Measurements from ENCODE around the gene TMIGD1.

Gene TMIGD1

DNA sequence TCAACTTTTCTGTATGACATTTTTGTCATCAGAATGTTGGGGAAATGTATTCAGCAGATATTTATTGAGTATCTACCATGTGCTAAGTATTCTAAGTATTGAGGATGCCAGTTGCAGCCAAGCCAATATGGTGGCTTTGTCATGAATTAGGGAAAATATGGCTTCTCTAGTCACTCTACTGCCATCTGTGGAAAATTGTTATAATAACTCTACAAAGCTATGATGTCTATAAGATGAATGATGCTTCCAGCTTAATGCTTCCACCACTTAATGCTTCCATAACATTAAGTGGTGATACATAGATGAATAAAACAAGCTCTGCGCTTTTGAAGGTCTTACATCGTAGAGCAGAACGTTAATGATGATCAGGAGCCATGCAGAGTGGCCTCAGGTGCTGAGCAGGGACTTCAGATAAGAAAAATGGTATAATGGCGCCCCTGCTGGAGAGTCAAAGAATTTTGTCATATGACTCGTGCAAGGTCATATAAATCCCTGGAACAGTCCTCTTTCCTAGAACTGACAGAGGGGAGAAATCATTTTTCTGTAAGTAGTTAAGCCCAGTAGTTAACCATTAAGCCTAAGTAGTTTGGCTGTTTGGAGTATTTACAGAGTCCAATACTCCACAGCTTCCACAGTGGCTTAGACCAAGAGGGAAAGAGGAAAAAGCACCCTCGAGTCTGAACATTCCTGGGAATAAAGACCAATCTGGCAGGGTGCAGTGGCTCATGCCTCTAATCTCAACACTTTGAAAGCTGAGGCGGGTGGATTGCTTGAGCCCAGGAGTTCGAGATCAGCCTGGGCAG is 2.7 kb upstream of the TMIGD1 start:
- TF ChIP-seq, protein P1, sequence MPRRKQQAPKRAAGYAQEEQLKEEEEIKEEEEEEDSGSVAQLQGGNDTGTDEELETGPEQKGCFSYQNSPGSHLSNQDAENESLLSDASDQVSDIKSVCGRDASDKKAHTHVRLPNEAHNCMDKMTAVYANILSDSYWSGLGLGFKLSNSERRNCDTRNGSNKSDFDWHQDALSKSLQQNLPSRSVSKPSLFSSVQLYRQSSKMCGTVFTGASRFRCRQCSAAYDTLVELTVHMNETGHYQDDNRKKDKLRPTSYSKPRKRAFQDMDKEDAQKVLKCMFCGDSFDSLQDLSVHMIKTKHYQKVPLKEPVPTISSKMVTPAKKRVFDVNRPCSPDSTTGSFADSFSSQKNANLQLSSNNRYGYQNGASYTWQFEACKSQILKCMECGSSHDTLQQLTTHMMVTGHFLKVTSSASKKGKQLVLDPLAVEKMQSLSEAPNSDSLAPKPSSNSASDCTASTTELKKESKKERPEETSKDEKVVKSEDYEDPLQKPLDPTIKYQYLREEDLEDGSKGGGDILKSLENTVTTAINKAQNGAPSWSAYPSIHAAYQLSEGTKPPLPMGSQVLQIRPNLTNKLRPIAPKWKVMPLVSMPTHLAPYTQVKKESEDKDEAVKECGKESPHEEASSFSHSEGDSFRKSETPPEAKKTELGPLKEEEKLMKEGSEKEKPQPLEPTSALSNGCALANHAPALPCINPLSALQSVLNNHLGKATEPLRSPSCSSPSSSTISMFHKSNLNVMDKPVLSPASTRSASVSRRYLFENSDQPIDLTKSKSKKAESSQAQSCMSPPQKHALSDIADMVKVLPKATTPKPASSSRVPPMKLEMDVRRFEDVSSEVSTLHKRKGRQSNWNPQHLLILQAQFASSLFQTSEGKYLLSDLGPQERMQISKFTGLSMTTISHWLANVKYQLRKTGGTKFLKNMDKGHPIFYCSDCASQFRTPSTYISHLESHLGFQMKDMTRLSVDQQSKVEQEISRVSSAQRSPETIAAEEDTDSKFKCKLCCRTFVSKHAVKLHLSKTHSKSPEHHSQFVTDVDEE (CRISPR knock-in tag; IDR thresholded peaks at IDR 0.05): no peak
- TF ChIP-seq ZNF8 (CRISPR knock-in tag; IDR thresholded peaks at IDR 0.05) (no peak), GLIS3 (CRISPR knock-in tag; IDR thresholded peaks at IDR 0.05) (no peak), TOX (CRISPR knock-in tag; IDR thresholded peaks at IDR 0.05; ENCODE audit: borderline replicate concordance) (0 out of 2 replicates have a peak, but pooled peaks have one; percentile 11)
- TF ChIP-seq, protein P2, sequence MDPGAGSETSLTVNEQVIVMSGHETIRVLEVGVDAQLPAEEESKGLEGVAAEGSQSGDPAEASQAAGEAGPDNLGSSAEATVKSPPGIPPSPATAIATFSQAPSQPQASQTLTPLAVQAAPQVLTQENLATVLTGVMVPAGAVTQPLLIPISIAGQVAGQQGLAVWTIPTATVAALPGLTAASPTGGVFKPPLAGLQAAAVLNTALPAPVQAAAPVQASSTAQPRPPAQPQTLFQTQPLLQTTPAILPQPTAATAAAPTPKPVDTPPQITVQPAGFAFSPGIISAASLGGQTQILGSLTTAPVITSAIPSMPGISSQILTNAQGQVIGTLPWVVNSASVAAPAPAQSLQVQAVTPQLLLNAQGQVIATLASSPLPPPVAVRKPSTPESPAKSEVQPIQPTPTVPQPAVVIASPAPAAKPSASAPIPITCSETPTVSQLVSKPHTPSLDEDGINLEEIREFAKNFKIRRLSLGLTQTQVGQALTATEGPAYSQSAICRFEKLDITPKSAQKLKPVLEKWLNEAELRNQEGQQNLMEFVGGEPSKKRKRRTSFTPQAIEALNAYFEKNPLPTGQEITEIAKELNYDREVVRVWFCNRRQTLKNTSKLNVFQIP (CRISPR knock-in tag; IDR thresholded peaks at IDR 0.05; ENCODE audit: borderline replicate concordance, low read depth): no peak
- TF ChIP-seq, protein P3, sequence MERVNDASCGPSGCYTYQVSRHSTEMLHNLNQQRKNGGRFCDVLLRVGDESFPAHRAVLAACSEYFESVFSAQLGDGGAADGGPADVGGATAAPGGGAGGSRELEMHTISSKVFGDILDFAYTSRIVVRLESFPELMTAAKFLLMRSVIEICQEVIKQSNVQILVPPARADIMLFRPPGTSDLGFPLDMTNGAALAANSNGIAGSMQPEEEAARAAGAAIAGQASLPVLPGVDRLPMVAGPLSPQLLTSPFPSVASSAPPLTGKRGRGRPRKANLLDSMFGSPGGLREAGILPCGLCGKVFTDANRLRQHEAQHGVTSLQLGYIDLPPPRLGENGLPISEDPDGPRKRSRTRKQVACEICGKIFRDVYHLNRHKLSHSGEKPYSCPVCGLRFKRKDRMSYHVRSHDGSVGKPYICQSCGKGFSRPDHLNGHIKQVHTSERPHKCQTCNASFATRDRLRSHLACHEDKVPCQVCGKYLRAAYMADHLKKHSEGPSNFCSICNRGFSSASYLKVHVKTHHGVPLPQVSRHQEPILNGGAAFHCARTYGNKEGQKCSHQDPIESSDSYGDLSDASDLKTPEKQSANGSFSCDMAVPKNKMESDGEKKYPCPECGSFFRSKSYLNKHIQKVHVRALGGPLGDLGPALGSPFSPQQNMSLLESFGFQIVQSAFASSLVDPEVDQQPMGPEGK (CRISPR knock-in tag; IDR thresholded peaks at IDR 0.05; ENCODE audit: borderline replicate concordance): no peak
- ATAC-seq: peak; percentile 60

DNA sequence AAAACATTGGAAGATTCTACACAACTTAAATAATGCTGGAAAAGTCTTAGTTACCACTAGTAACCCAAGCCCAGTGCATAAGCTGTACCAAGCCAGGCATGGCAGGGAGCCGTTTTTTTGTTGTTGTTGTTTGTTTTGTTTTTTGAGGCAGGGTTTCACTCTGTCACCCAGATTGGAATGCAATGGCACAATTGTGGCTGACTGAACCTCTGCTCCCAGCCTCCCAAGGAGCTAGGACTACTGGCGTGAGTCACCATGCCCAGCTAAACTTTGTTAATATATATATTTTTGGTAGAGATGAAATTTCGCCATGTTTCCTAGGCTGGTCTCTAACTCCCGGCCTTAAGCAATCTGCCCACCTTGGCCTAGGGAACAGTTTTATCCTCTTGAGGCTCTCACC is 564 bp upstream of the TMIGD1 start:
- TF ChIP-seq ZFP3 (CRISPR knock-in tag; IDR thresholded peaks at IDR 0.05) (no peak), ISL1 (CRISPR knock-in tag; IDR thresholded peaks at IDR 0.05) (no peak), PPARA (CRISPR knock-in tag; IDR thresholded peaks at IDR 0.05; ENCODE audit: borderline replicate concordance) (no peak), ZNF8 (CRISPR knock-in tag; IDR thresholded peaks at IDR 0.05) (no peak), ZNF565 (CRISPR knock-in tag; conservative IDR thresholded peaks at IDR 0.05; ENCODE audit: low read depth) (no peak), BACH2 (CRISPR knock-in tag; IDR thresholded peaks at IDR 0.05; ENCODE audit: borderline replicate concordance) (no peak), SNAI2 (CRISPR knock-in tag; IDR thresholded peaks at IDR 0.05) (no peak), TOX (CRISPR knock-in tag; IDR thresholded peaks at IDR 0.05; ENCODE audit: borderline replicate concordance) (no peak), ZNF70 (CRISPR knock-in tag; IDR thresholded peaks at IDR 0.05) (no peak), TCF4 (CRISPR knock-in tag; IDR thresholded peaks at IDR 0.05; ENCODE audit: borderline replicate concordance) (no peak), ZC3H10 (CRISPR knock-in tag; IDR thresholded peaks at IDR 0.05) (no peak), RARB (CRISPR knock-in tag; IDR thresholded peaks at IDR 0.05) (no peak), OSR1 (CRISPR knock-in tag; IDR thresholded peaks at IDR 0.05) (no peak), CSDC2 (CRISPR knock-in tag; IDR thresholded peaks at IDR 0.05) (no peak)
- TF ChIP-seq, protein P1 (CRISPR knock-in tag; IDR thresholded peaks at IDR 0.05): no peak
- TF ChIP-seq, protein P4, sequence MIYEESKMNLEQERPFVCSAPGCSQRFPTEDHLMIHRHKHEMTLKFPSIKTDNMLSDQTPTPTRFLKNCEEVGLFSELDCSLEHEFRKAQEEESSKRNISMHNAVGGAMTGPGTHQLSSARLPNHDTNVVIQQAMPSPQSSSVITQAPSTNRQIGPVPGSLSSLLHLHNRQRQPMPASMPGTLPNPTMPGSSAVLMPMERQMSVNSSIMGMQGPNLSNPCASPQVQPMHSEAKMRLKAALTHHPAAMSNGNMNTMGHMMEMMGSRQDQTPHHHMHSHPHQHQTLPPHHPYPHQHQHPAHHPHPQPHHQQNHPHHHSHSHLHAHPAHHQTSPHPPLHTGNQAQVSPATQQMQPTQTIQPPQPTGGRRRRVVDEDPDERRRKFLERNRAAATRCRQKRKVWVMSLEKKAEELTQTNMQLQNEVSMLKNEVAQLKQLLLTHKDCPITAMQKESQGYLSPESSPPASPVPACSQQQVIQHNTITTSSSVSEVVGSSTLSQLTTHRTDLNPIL (CRISPR knock-in tag; IDR thresholded peaks at IDR 0.05; ENCODE audit: low read depth): no peak
- TF ChIP-seq, protein P5, sequence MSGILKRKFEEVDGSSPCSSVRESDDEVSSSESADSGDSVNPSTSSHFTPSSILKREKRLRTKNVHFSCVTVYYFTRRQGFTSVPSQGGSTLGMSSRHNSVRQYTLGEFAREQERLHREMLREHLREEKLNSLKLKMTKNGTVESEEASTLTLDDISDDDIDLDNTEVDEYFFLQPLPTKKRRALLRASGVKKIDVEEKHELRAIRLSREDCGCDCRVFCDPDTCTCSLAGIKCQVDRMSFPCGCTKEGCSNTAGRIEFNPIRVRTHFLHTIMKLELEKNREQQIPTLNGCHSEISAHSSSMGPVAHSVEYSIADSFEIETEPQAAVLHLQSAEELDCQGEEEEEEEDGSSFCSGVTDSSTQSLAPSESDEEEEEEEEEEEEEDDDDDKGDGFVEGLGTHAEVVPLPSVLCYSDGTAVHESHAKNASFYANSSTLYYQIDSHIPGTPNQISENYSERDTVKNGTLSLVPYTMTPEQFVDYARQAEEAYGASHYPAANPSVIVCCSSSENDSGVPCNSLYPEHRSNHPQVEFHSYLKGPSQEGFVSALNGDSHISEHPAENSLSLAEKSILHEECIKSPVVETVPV (CRISPR knock-in tag; IDR thresholded peaks at IDR 0.05): no peak
- TF ChIP-seq, protein P3 (CRISPR knock-in tag; IDR thresholded peaks at IDR 0.05; ENCODE audit: borderline replicate concordance): no peak
- ATAC-seq: no peak
